ENCODE data around the gene RMC1. TPM values are rescaled to one million over a fixed set of nuclear protein-coding genes. Genes with fewer than 3 reads are reported as not detected.

The RMC1 gene
- total and polyA plus RNA-seq, 4 donors = 15.6 to 24.7 (median 20.8) TPM

GRCh38 chr18:23572012-23572411, 68.7 kb downstream of the RMC1 start:
- TF ChIP-seq NR2F2 (IDR thresholded peaks at IDR 0.05) (no peak), RXRA (IDR thresholded peaks at IDR 0.05) (peak; percentile 57 to 76), HNF4A (conservative IDR thresholded peaks at IDR 0.05) (peak in 1 of 2 donors; percentile 20)
- Histone ChIP-seq H3K27me3 (ENCODE audit: control insufficient read depth in 4 of 4, insufficient read depth in 4 of 4, low read length in 3 of 4) (no peaks in the 10 kb centered on the region), H3K9me3 (ENCODE audit: control insufficient read depth in 4 of 4, low read length in 3 of 4) (no peaks in the 10 kb centered on the region), H3K4me1 (ENCODE audit: control insufficient read depth in 4 of 4, insufficient read depth in 4 of 4, low read length in 3 of 4) (peaks cover 2 to 30% (median 19%) of the 10 kb centered on the region in 4 donors), H3K4me3 (ENCODE audit: low read depth in 1 of 3, low read length in 3 of 3) (no peak overlapping the region), H3K27ac (ENCODE audit: low read depth in 1 of 2, low read length in 2 of 2) (no peak overlapping the region), H3K9ac (ENCODE audit: low read depth in 1 of 2, low read length in 2 of 2) (no peak overlapping the region), H3K36me3 (ENCODE audit: control insufficient read depth in 4 of 4, insufficient read depth in 3 of 4, low read depth in 1 of 4, low read length in 3 of 4) (peaks cover 4 to 24% (median 12%) of the 10 kb centered on the region in 4 donors)
- no peak for DNase-seq (ENCODE audit: low spot score)
- WGBS = 37% methylated on average over 2 of the region's 2 CpGs

DNA sequence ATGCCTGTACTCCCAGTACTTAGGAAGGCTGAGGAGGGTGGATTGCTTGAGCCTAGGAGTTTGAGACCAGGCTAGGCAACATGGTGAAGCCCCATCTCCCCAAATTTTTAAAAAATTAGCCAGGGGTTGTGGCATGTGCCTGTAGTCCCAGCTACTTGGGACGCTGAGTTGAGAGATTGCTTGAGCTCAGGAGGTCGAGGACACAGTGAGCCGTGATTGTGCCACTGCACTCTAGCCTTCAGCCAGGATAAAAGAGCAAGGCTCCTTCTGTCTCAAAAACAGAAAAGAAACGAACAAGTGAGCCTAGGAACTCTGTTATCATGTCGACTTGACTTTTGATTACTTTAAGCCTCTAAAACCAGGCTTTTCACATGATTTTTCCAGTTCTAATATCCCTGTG, 69.3 kb downstream of the RMC1 start:
- Histone ChIP-seq H3K9me3 (ENCODE audit: control insufficient read depth in 4 of 4, low read length in 3 of 4) (no peaks in the 10 kb centered on the region), H3K27me3 (ENCODE audit: control insufficient read depth in 4 of 4, insufficient read depth in 4 of 4, low read length in 3 of 4) (no peaks in the 10 kb centered on the region), H3K36me3 (ENCODE audit: control insufficient read depth in 4 of 4, insufficient read depth in 3 of 4, low read depth in 1 of 4, low read length in 3 of 4) (peaks cover 4 to 19% (median 7%) of the 10 kb centered on the region in 4 donors), H3K4me3 (ENCODE audit: low read depth in 1 of 3, low read length in 3 of 3) (no peak overlapping the region), H3K4me1 (ENCODE audit: control insufficient read depth in 4 of 4, insufficient read depth in 4 of 4, low read length in 3 of 4) (peaks cover 2 to 30% (median 19%) of the 10 kb centered on the region in 4 donors), H3K27ac (ENCODE audit: low read depth in 1 of 2, low read length in 2 of 2) (peak overlapping the region in 1 of 2 donors; percentile 72), H3K9ac (ENCODE audit: low read depth in 1 of 2, low read length in 2 of 2) (no peak overlapping the region)
- no peak for DNase-seq (ENCODE audit: low spot score)
- no peak for TF ChIP-seq REST (IDR thresholded peaks at IDR 0.05)
- TF ChIP-seq SP1 (IDR thresholded peaks at IDR 0.05) = no peak
- no peak for TF ChIP-seq HNF4A (conservative IDR thresholded peaks at IDR 0.05)
- TF ChIP-seq JUND (IDR thresholded peaks at IDR 0.05) = no peak
- no peak for TF ChIP-seq GABPA (IDR thresholded peaks at IDR 0.05 in 1 of 2, conservative IDR thresholded peaks at IDR 0.05 in 1 of 2)
- TF ChIP-seq, protein P1, sequence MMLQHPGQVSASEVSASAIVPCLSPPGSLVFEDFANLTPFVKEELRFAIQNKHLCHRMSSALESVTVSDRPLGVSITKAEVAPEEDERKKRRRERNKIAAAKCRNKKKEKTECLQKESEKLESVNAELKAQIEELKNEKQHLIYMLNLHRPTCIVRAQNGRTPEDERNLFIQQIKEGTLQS (IDR thresholded peaks at IDR 0.05) = no peak
- TF ChIP-seq ZBTB33 (IDR thresholded peaks at IDR 0.05) = no peak
- TF ChIP-seq, protein P2, sequence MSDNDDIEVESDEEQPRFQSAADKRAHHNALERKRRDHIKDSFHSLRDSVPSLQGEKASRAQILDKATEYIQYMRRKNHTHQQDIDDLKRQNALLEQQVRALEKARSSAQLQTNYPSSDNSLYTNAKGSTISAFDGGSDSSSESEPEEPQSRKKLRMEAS (IDR thresholded peaks at IDR 0.05) = no peak
- TF ChIP-seq, protein P3, sequence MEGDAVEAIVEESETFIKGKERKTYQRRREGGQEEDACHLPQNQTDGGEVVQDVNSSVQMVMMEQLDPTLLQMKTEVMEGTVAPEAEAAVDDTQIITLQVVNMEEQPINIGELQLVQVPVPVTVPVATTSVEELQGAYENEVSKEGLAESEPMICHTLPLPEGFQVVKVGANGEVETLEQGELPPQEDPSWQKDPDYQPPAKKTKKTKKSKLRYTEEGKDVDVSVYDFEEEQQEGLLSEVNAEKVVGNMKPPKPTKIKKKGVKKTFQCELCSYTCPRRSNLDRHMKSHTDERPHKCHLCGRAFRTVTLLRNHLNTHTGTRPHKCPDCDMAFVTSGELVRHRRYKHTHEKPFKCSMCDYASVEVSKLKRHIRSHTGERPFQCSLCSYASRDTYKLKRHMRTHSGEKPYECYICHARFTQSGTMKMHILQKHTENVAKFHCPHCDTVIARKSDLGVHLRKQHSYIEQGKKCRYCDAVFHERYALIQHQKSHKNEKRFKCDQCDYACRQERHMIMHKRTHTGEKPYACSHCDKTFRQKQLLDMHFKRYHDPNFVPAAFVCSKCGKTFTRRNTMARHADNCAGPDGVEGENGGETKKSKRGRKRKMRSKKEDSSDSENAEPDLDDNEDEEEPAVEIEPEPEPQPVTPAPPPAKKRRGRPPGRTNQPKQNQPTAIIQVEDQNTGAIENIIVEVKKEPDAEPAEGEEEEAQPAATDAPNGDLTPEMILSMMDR (IDR thresholded peaks at IDR 0.05; ENCODE audit: low read depth, low read length, missing input control) = no peak
- no peak for TF ChIP-seq RAD21 (IDR thresholded peaks at IDR 0.05)
- 81% methylated on average over 5 of the region's 5 CpGs for WGBS
